ENCODE data around the gene OPTN.
"Not testable (repeated sequence)": the region's sequence is repeated elsewhere in the genome, so short reads cannot be mapped to it uniquely, and the experiment has no call there.

The OPTN gene

GRCh38 chr10:13092291-13093102 lies 7.5 kb upstream of the OPTN start:
- Histone ChIP-seq H3K27me3 (replicated peaks; ENCODE audit: control insufficient read depth, insufficient read depth, low read length) (no peaks in the 10 kb centered on the region), H3K36me3 (ENCODE audit: control insufficient read depth, insufficient read depth, low read length) (no peaks in the 10 kb centered on the region), H3K4me3 (replicated peaks; ENCODE audit: low read depth, low read length) (no peak overlapping the region)
- no peak for DNase-seq (ENCODE audit: extremely low read depth, insufficient read length)
- TF ChIP-seq CTCF (IDR thresholded peaks at IDR 0.05; ENCODE audit: insufficient read depth, low read length, poor library complexity, severe bottlenecking) = no peak

GRCh38 chr10:13094082-13094481 lies 5.9 kb upstream of the OPTN start:
- DNase-seq (ENCODE audit: extremely low read depth, insufficient read length); H3K4me3 ChIP-seq (replicated peaks; ENCODE audit: low read depth, low read length); H3K27me3 ChIP-seq (replicated peaks; ENCODE audit: control insufficient read depth, insufficient read depth, low read length); H3K36me3 ChIP-seq (ENCODE audit: control insufficient read depth, insufficient read depth, low read length): not testable (repeated sequence)

GRCh38 chr10:13095094-13095493 lies 4.9 kb upstream of the OPTN start:
- H3K27me3 ChIP-seq (replicated peaks; ENCODE audit: control insufficient read depth, insufficient read depth, low read length) = no peaks in the 10 kb centered on the region; the same call in 1 of the 2 replicates
- DNase-seq (ENCODE audit: extremely low read depth, insufficient read length) = no peak
- H3K4me3 ChIP-seq (replicated peaks; ENCODE audit: low read depth, low read length) = no peak overlapping the region
- no peak for TF ChIP-seq CTCF (IDR thresholded peaks at IDR 0.05; ENCODE audit: insufficient read depth, low read length, poor library complexity, severe bottlenecking)
- H3K36me3 ChIP-seq (ENCODE audit: control insufficient read depth, insufficient read depth, low read length) = no peaks in the 10 kb centered on the region

GRCh38 chr10:13095929-13096328 lies 4.0 kb upstream of the OPTN start:
- Histone ChIP-seq H3K27me3 (replicated peaks; ENCODE audit: control insufficient read depth, insufficient read depth, low read length) (no peaks in the 10 kb centered on the region; the same call in 1 of the 2 replicates), H3K36me3 (ENCODE audit: control insufficient read depth, insufficient read depth, low read length) (no peaks in the 10 kb centered on the region), H3K4me3 (replicated peaks; ENCODE audit: low read depth, low read length) (no peak overlapping the region)
- DNase-seq (ENCODE audit: extremely low read depth, insufficient read length) = no peak
- no peak for TF ChIP-seq CTCF (IDR thresholded peaks at IDR 0.05; ENCODE audit: insufficient read depth, low read length, poor library complexity, severe bottlenecking)

- no peaks in the 10 kb centered on the region; the same call in 1 of the 2 replicates for H3K27me3 ChIP-seq (replicated peaks; ENCODE audit: control insufficient read depth, insufficient read depth, low read length)
- H3K4me3 ChIP-seq (replicated peaks; ENCODE audit: low read depth, low read length) = peak overlapping the region; percentile 87
- DNase-seq (ENCODE audit: extremely low read depth, insufficient read length) = peak; percentile 60
- peak; percentile 71 for TF ChIP-seq CTCF (IDR thresholded peaks at IDR 0.05; ENCODE audit: insufficient read depth, low read length, poor library complexity, severe bottlenecking)
- H3K36me3 ChIP-seq (ENCODE audit: control insufficient read depth, insufficient read depth, low read length) = no peaks in the 10 kb centered on the region; the same call in 1 of the 2 replicates
Observed at GRCh38 chr10:13099144-13099665, 758 bp upstream of the OPTN start.
